ENCODE results near the gene FNDC3B.

The FNDC3B gene

GRCh38 chr3:172216267-172216666, 176.9 kb downstream of the FNDC3B start:
- no peak for TF ChIP-seq CTCF (IDR thresholded peaks at IDR 0.05; ENCODE audit: extremely low read depth, missing control alignments)
- no peak for DNase-seq (ENCODE audit: low spot score)

- no peak for DNase-seq (ENCODE audit: low spot score)
- TF ChIP-seq CTCF (IDR thresholded peaks at IDR 0.05; ENCODE audit: extremely low read depth, missing control alignments): no peak
These were observed 177.5 kb downstream of the FNDC3B start for GRCh38 chr3:172216911-172217310.

- DNase-seq (ENCODE audit: low spot score): no peak
- no peak for TF ChIP-seq CTCF (IDR thresholded peaks at IDR 0.05; ENCODE audit: extremely low read depth, missing control alignments)
These were observed 178.5 kb downstream of the FNDC3B start for GRCh38 chr3:172217877-172218276.

GRCh38 chr3:172218350-172219323, 179.3 kb downstream of the FNDC3B start:
- no peak for TF ChIP-seq CTCF (IDR thresholded peaks at IDR 0.05; ENCODE audit: extremely low read depth, missing control alignments)
- DNase-seq (ENCODE audit: low spot score): no peak

GRCh38 chr3:172219750-172220149, 180.4 kb downstream of the FNDC3B start:
- DNase-seq (ENCODE audit: low spot score): no peak
- TF ChIP-seq CTCF (IDR thresholded peaks at IDR 0.05; ENCODE audit: extremely low read depth, missing control alignments): no peak

- no peak for TF ChIP-seq CTCF (IDR thresholded peaks at IDR 0.05; ENCODE audit: extremely low read depth, missing control alignments)
- no peak for DNase-seq (ENCODE audit: low spot score)
These were observed 182.2 kb downstream of the FNDC3B start for GRCh38 chr3:172221547-172221946.

- no peak for DNase-seq (ENCODE audit: low spot score)
- no peak for TF ChIP-seq CTCF (IDR thresholded peaks at IDR 0.05; ENCODE audit: extremely low read depth, missing control alignments)
These were observed 183.2 kb downstream of the FNDC3B start for GRCh38 chr3:172222478-172223071.

Measured in GM20000 (cell line).